Panc1 (cell line): ENCODE data around the gene RASAL1. TPM values are rescaled to one million over a fixed set of nuclear protein-coding genes. Genes with fewer than 3 reads are reported as not detected.

Experiments
- ATAC-seq: fragments of 200-7000 bp; cut with Tn5 transposase; 2 replicates; pipeline ENCODE4 v1.9.1; 2020; ENCODE audit warnings: mild to moderate bottlenecking, moderate library complexity
- BruUV-seq: library from RNA; stranded (reverse); fragments of 400-500 nt; replicated peaks from 2 replicates; lab custom pipeline; 2021; lab: Mats Ljungman, UMichigan
- CTCF ChIA-PET: fragments of 300-600 bp; sonication (Branson Sonifier 250); formaldehyde crosslinking; loops from one replicate; lab custom pipeline; 2022; ENCODE audit warnings: antibody characterized with exemption; lab: Charles Lee
- POLR2A ChIA-PET: fragments of 300-600 bp; sonication (Branson Sonifier 250); formaldehyde crosslinking; loops from one replicate; lab custom pipeline; 2022; ENCODE audit warnings: antibody characterized with exemption; lab: Charles Lee
- DNase-seq: peaks from one replicate; pipeline ENCODE4 v3.0.0-alpha.2; 2010; ENCODE audit warnings: low read depth, low spot score
- H3K27ac ChIP-seq: 2 replicates; pipeline ENCODE4 v1.5.1; 2011; ENCODE audit warnings: mild to moderate bottlenecking, low read length, inconsistent platforms
- H3K27me3 ChIP-seq: fragments of 200-500 bp; sonication (Bioruptor generic); 2 replicates; pipeline ENCODE4 v1.6.0; 2014; ENCODE audit warnings: low read length, inconsistent platforms; ENCODE audit not compliant: control insufficient read depth, insufficient read depth
- H3K36me3 ChIP-seq: fragments of 200-500 bp; sonication (Bioruptor generic); 2 replicates; pipeline ENCODE4 v1.5.1; 2014; ENCODE audit warnings: inconsistent platforms, mild to moderate bottlenecking, low read length, moderate library complexity; ENCODE audit not compliant: control insufficient read depth, insufficient read depth
- H3K4me1 ChIP-seq: 2 replicates; pipeline ENCODE4 v1.5.1; 2011; ENCODE audit warnings: inconsistent platforms, mild to moderate bottlenecking, low read length, moderate library complexity; ENCODE audit not compliant: control insufficient read depth, insufficient read depth
- H3K4me3 ChIP-seq, 2 experiments: 2 replicates each; pipeline ENCODE4 v1.5.1; 2011 to 2012; ENCODE audit warnings: low read depth in 2 of 2, low read length in 2 of 2, mild to moderate bottlenecking in 2 of 2, inconsistent platforms in 1 of 2, moderate library complexity in 1 of 2
- H3K9me3 ChIP-seq: fragments of 200-500 bp; sonication (Bioruptor generic); 2 replicates; pipeline ENCODE4 v1.5.1; 2014; ENCODE audit warnings: low read depth, mild to moderate bottlenecking, inconsistent platforms, low read length, moderate library complexity; ENCODE audit not compliant: control insufficient read depth, insufficient read depth
- CTCF ChIP-seq: fragments of 450-650 bp; IDR thresholded peaks from 2 replicates; pipeline ENCODE4 v1.5.1; 2017; ENCODE audit warnings: mild to moderate bottlenecking
- POLR2AphosphoS5 ChIP-seq: IDR thresholded peaks from 2 replicates; pipeline ENCODE4 v1.6.1; 2012; ENCODE audit warnings: mild to moderate bottlenecking, low read depth, low read length, moderate library complexity
- REST ChIP-seq, 2 experiments: IDR thresholded peaks; 2 replicates each; pipeline ENCODE4 v1.6.1; 2011 to 2012; ENCODE audit warnings: low read depth in 2 of 2, control low read depth in 1 of 2, low read length in 1 of 2, mild to moderate bottlenecking in 1 of 2, moderate library complexity in 1 of 2; ENCODE audit not compliant: insufficient read depth in 1 of 2
- SIN3A ChIP-seq: IDR thresholded peaks from 2 replicates; pipeline ENCODE4 v1.6.1; 2012; ENCODE audit warnings: low read depth, mild to moderate bottlenecking, low read length, moderate library complexity, borderline replicate concordance; ENCODE audit not compliant: insufficient read depth
- TCF7L2 ChIP-seq: IDR thresholded peaks from 2 replicates; pipeline ENCODE4 v1.6.1; 2011; ENCODE audit warnings: mild to moderate bottlenecking, low read depth, low read length, inconsistent platforms
- in situ Hi-C: cut with HindIII; loops from 2 replicates; pipeline ENCODE4 v1.10.0; 2016; ENCODE audit warnings: low sequenced_read_pairs, low pct_unique_long_range_greater_than_20kb
- intact Hi-C: fragments of 100-400 bp; cut with micrococcal nuclease; formaldehyde crosslinking; loops from one replicate; pipeline ENCODE4 v1.10.0; 2022; ENCODE audit not compliant: unreplicated experiment
- total RNA-seq: library from RNA; stranded (reverse); gene quantifications from one replicate; pipeline ENCODE4 v1.2.1, GENCODE V29; 2021; ENCODE audit not compliant: unreplicated experiment

The RASAL1 gene
- total RNA-seq, 1 experiment from 2014 or later = 0.28 TPM

- ATAC-seq (no peak), DNase-seq (no peak)
- H3K27ac ChIP-seq = no peak overlapping the region
- intact Hi-C loops (no loop called here), in situ Hi-C loops (loop anchor here (25.0 kb wide), 1 partner anchor 110 kb away; no protein-coding TSS in a partner anchor)
- ChIA-PET CTCF (no interaction called here), POLR2A (no interaction called here)
- TF ChIP-seq REST (IDR thresholded peaks at IDR 0.05; ENCODE audit: insufficient read depth in 1 of 2, low read depth in 2 of 2, low read length in 1 of 2) = no peak
- no peak for TF ChIP-seq CTCF
- H3K27me3 ChIP-seq = peaks cover 22% of the 10 kb centered on the region
- BruUV-seq = no TSS peak
- H3K36me3 ChIP-seq = no peaks in the 10 kb centered on the region
- no peak overlapping the region for H3K4me3 ChIP-seq
- no peaks in the 10 kb centered on the region for H3K9me3 ChIP-seq
- no peaks in the 10 kb centered on the region for H3K4me1 ChIP-seq
These were observed 83.2 kb downstream of the RASAL1 start for GRCh38 chr12:113052326-113052725.

- in situ Hi-C loops = loop anchor here (25.0 kb wide), 1 partner anchor 111 kb away; no protein-coding TSS in a partner anchor
These were observed 83.8 kb downstream of the RASAL1 start for GRCh38 chr12:113051759-113052158.

More at GRCh38 chr12:113051759-113052158, 83.8 kb downstream of the RASAL1 start:
- CTCF ChIA-PET = no interaction called here
- ATAC-seq = no peak
- intact Hi-C loops = no loop called here
- no peaks in the 10 kb centered on the region for H3K4me1 ChIP-seq
- peaks cover 22% of the 10 kb centered on the region for H3K27me3 ChIP-seq
- H3K27ac ChIP-seq = no peak overlapping the region
- H3K4me3 ChIP-seq = no peak overlapping the region
- POLR2A ChIA-PET = no interaction called here
- no peaks in the 10 kb centered on the region for H3K36me3 ChIP-seq
- no peak for DNase-seq
- BruUV-seq = no TSS peak
- H3K9me3 ChIP-seq = no peaks in the 10 kb centered on the region
- no peak for TF ChIP-seq POLR2AphosphoS5
- TF ChIP-seq CTCF = no peak
- TF ChIP-seq REST (IDR thresholded peaks at IDR 0.05; ENCODE audit: insufficient read depth in 1 of 2, low read depth in 2 of 2, low read length in 1 of 2) = no peak
- TF ChIP-seq TCF7L2 = no peak
- TF ChIP-seq SIN3A = no peak
